Spinal cord (tissue), 10 donors: Measurements from ENCODE around the gene CENPO. TPM values are rescaled to one million over a fixed set of nuclear protein-coding genes. Genes with fewer than 3 reads are reported as not detected.

Experiments
- DNase-seq, 6 donors: peaks; one replicate each; pipeline versions ENCODE4 v3.0.0 to v3.0.0-alpha.2; 2013 to 2015; ENCODE audit warnings: low spot score in 6 of 6, low read depth in 4 of 6
- H3K27ac ChIP-seq: one replicate; pipeline ENCODE4 v1.5.1; 2013; ENCODE audit warnings: low read depth, low read length, control low read depth
- H3K27me3 ChIP-seq: one replicate; pipeline ENCODE4 v1.6.1; 2013; ENCODE audit warnings: low read length; ENCODE audit not compliant: control insufficient read depth, insufficient read depth
- H3K36me3 ChIP-seq: one replicate; pipeline ENCODE4 v1.6.1; 2013; ENCODE audit warnings: low read length; ENCODE audit not compliant: control insufficient read depth, insufficient read depth
- H3K4me1 ChIP-seq: one replicate; pipeline ENCODE4 v1.6.1; 2013; ENCODE audit warnings: low read length; ENCODE audit not compliant: control insufficient read depth, insufficient read depth
- H3K4me3 ChIP-seq: one replicate; pipeline ENCODE4 v1.5.1; 2013; ENCODE audit warnings: low read depth, low read length, control low read depth
- H3K9me3 ChIP-seq: one replicate; pipeline ENCODE4 v1.6.1; 2013; ENCODE audit warnings: low read length; ENCODE audit not compliant: control insufficient read depth, insufficient read depth
- WGBS: methylation state at CpG from one replicate; pipeline ENCODE4 v1.1.5; 2013; ENCODE audit warnings: missing lambda C conversion rate; ENCODE audit not compliant: insufficient coverage; 5-methylcytosine and 5-hydroxymethylcytosine counted together
- polyA plus RNA-seq, 2 donors: library from polyadenylated mRNA; unstranded; fragments of 120-200 nt; gene quantifications; one replicate each; pipeline ENCODE4 v1.2.1, GENCODE V29; 2013; ENCODE audit not compliant: insufficient read length in 2 of 2
- total RNA-seq, 2 donors: library from RNA; depleted of rRNA in 1 of 2; stranded (reverse); fragments of 120-200 nt in 1 of 2; fragments of >200 nt in 1 of 2; gene quantifications; one replicate each; pipeline versions ENCODE4 v1.2.3 to v1.2.4, GENCODE V29; 2013 to 2014
- donor health status: healthy.

The CENPO gene
- total and polyA plus RNA-seq, 4 donors: 12.7 to 24.0 (median 18.1) TPM

- WGBS: no CpG with 5 or more reads among the region's 5 CpGs
- no peak for DNase-seq
- H3K4me3 ChIP-seq: no peak overlapping the region
- no peak overlapping the region for H3K27ac ChIP-seq
- no peaks in the 10 kb centered on the region for H3K27me3 ChIP-seq
- H3K4me1 ChIP-seq: peaks cover 27% of the 10 kb centered on the region
- H3K36me3 ChIP-seq: peaks cover 60% of the 10 kb centered on the region
- H3K9me3 ChIP-seq: no peaks in the 10 kb centered on the region
Measured at GRCh38 chr2:24826773-24827145, 33.5 kb downstream of the CENPO start.

- 28% methylated on average over 30 of the region's 30 CpGs for WGBS
- H3K4me3 ChIP-seq: no peak overlapping the region
- H3K27ac ChIP-seq: no peak overlapping the region
- H3K36me3 ChIP-seq: peaks cover 59% of the 10 kb centered on the region
- H3K27me3 ChIP-seq: no peaks in the 10 kb centered on the region
- peak; percentile 76 to 97 (median 81) for DNase-seq
- peaks cover 27% of the 10 kb centered on the region for H3K4me1 ChIP-seq
- H3K9me3 ChIP-seq: no peaks in the 10 kb centered on the region
Measured at GRCh38 chr2:24827321-24828237, 34.4 kb downstream of the CENPO start.

- Histone ChIP-seq H3K4me1 (peaks cover 35% of the 10 kb centered on the region), H3K27ac (no peak overlapping the region), H3K36me3 (peaks cover 60% of the 10 kb centered on the region), H3K9me3 (no peaks in the 10 kb centered on the region), H3K27me3 (no peaks in the 10 kb centered on the region), H3K4me3 (no peak overlapping the region)
- peak in 2 of 6 donors; percentile 45 for DNase-seq
- 72% methylated on average over 15 of the region's 17 CpGs for WGBS
Measured at GRCh38 chr2:24828238-24828996, 35.2 kb downstream of the CENPO start.

- H3K9me3 ChIP-seq: no peaks in the 10 kb centered on the region
- DNase-seq: peak in 1 of 6 donors; percentile 40
- H3K4me3 ChIP-seq: no peak overlapping the region
- peaks cover 60% of the 10 kb centered on the region for H3K36me3 ChIP-seq
- H3K4me1 ChIP-seq: peaks cover 36% of the 10 kb centered on the region
- no peak overlapping the region for H3K27ac ChIP-seq
- no peaks in the 10 kb centered on the region for H3K27me3 ChIP-seq
- WGBS: 93% methylated on average over 4 of the region's 5 CpGs
Measured at GRCh38 chr2:24830351-24830750, 37.1 kb downstream of the CENPO start.

DNA sequence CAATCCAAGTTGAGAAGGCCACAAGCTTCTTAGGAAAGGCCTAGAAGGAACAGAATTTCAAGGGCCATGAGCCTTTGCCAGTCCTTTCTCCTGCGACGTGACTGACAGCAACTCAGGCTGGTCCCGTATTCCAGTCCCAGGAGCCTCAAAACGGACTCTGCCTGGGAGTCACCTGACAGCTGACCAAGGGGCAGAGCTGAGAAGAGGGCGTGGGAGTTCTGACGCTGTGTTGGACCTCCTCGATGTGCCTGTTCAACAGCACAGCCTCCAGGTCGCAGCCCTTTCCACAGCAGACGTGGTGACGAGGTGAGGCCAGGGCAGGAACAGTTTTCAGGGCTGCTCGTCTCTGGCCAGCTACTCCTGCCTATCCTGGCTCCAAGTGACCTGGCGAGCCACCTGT lies 37.6 kb downstream of the CENPO start:
- Histone ChIP-seq H3K4me1 (peaks cover 36% of the 10 kb centered on the region), H3K9me3 (no peaks in the 10 kb centered on the region)

DNA sequence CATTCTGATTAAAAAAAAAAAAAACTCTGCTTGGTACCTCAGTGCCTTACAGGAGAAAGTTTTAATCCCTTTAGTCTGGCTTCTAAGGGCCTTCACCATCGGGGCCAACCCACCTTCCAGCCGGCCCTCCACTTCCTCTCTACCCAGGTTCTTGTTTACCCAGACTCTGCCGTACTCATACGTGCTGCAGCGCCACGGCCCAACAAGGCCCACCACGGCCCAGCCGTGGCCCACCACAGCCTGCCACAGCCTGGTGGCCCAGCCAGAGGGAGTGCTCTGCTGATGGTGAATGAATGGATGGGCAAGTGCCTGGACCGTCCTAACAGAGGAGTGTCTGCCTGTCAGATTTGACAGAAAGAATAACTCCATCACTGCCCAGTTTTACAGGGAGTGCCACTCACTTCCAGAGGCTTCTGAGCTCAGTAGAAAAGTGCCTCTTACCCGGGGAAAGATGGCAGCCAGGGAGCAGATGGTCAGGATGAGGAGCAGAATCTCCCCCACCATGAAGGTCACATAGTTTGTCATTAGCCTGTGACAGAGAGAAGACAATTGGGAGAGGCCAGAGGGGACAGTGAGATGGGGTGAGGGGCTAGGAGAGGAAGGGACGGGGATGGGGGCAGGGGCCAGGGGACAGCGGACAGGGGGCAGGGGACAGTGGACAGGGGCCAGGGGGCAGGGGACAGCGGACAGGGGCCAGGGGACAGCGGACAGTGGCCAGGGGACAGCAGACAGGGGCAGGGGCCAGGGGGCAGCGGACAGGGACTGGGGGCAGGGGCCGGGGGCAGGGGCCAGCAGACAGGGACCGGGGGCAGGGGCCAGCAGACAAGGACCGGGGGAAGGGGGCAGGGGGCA lies 38.2 kb downstream of the CENPO start:
- Histone ChIP-seq H3K27me3 (no peaks in the 10 kb centered on the region), H3K9me3 (no peaks in the 10 kb centered on the region), H3K4me3 (no peak overlapping the region), H3K36me3 (peaks cover 62% of the 10 kb centered on the region), H3K4me1 (peaks cover 36% of the 10 kb centered on the region), H3K27ac (no peak overlapping the region)
- 84% methylated on average over 10 of the region's 18 CpGs for WGBS
- no peak for DNase-seq

More for the DNA sequence above, 37.6 kb downstream of the CENPO start:
- no peak for DNase-seq
- Histone ChIP-seq H3K27ac (no peak overlapping the region), H3K36me3 (peaks cover 59% of the 10 kb centered on the region), H3K27me3 (no peaks in the 10 kb centered on the region), H3K4me3 (no peak overlapping the region)
- WGBS: 98% methylated on average over 11 of the region's 12 CpGs

GRCh38 chr2:24832073-24832461 lies 38.8 kb downstream of the CENPO start:
- WGBS: 21% methylated on average over 14 of the region's 14 CpGs

DNA sequence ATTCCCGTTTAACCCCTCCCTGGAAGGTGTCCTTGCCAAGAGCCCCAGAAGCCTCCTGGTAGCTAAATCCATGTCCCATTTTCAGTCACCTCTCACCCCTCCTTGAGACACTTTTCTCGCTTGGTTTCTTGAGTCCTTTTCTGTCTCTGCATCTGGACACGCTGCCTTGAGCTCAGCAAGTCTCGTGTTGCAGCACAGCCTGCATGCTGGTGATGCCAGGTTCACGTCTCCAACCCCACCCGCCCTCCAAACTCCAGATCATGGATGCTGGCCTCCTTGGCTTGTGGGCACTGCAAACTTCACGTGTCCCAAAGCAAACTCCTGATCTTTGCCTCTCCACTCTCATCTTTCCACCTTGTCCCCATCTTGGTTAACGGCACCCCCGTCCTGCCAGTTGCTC lies 39.3 kb downstream of the CENPO start:
- peaks cover 31% of the 10 kb centered on the region for H3K4me1 ChIP-seq
- DNase-seq: peak in 1 of 6 donors; percentile 22
- H3K27ac ChIP-seq: peak overlapping the region; percentile 16
- H3K9me3 ChIP-seq: no peaks in the 10 kb centered on the region
- H3K36me3 ChIP-seq: peaks cover 69% of the 10 kb centered on the region
- H3K27me3 ChIP-seq: no peaks in the 10 kb centered on the region
- H3K4me3 ChIP-seq: no peak overlapping the region
- 63% methylated on average over 9 of the region's 9 CpGs for WGBS

More at GRCh38 chr2:24832073-24832461, 38.8 kb downstream of the CENPO start:
- peak in 2 of 6 donors; percentile 46 to 75 for DNase-seq
- Histone ChIP-seq H3K27me3 (no peaks in the 10 kb centered on the region), H3K4me3 (no peak overlapping the region), H3K9me3 (no peaks in the 10 kb centered on the region), H3K36me3 (peaks cover 68% of the 10 kb centered on the region), H3K27ac (no peak overlapping the region), H3K4me1 (peaks cover 35% of the 10 kb centered on the region)
